Natural killer cell treated with Interleukin-12 subunit alpha and Interleukin-12 subunit beta and Interleukin-15 and Interleukin-18, amount 100 ng/mL, for 72 hours (primary cell): Measurements from ENCODE around the gene FRS3. TPM values are rescaled to one million over a fixed set of nuclear protein-coding genes. Genes with fewer than 3 reads are reported as not detected.
"Not testable (repeated sequence)": the region's sequence is repeated elsewhere in the genome, so short reads cannot be mapped to it uniquely, and the experiment has no call there.

Source experiments
- ATAC-seq, 2 donors: fragments of 150-1000 bp; cut with Tn5 transposase in 1 of 2; sonication (Bioruptor Pico), chemical (Tn5 transposase) in 1 of 2; 2 replicates each; pipeline ENCODE4 v1.10.0; 2021
- DNase-seq: peaks from one replicate; pipeline ENCODE4 v3.0.0; 2022; ENCODE audit warnings: low spot score
- H3K27ac Mint-ChIP-seq, 2 donors: 1 replicate in 1 of 2; 2 replicates in 1 of 2; pipeline ENCODE4 v1.8.0; 2022; ENCODE audit warnings: mixed read lengths in 2 of 2, mild to moderate bottlenecking in 1 of 2, moderate library complexity in 1 of 2
- H3K27me3 Mint-ChIP-seq, 2 donors: 1 replicate in 1 of 2; 2 replicates in 1 of 2; pipeline ENCODE4 v1.8.0; 2022; ENCODE audit warnings: mixed read lengths in 2 of 2
- H3K36me3 Mint-ChIP-seq: one replicate; pipeline ENCODE4 v1.8.0; 2022; ENCODE audit warnings: mixed read lengths
- H3K4me1 Mint-ChIP-seq, 2 donors: 1 replicate in 1 of 2; 2 replicates in 1 of 2; pipeline ENCODE4 v1.8.0; 2022; ENCODE audit warnings: low read depth in 2 of 2, mixed read lengths in 2 of 2, mild to moderate bottlenecking in 1 of 2
- H3K4me3 Mint-ChIP-seq: one replicate; pipeline ENCODE4 v1.8.0; 2022; ENCODE audit warnings: mixed read lengths
- H3K9me3 Mint-ChIP-seq: 2 replicates; pipeline ENCODE4 v1.8.0; 2022; ENCODE audit warnings: mixed read lengths
- total RNA-seq, 2 donors: library from RNA; stranded (reverse); gene quantifications; one replicate each; pipeline ENCODE4 v1.2.3, GENCODE V29; 2022

Gene FRS3
- total RNA-seq, 2 donors from 2014 or later: 7.4 to 9.5 TPM

GRCh38 chr6:41770381-41771057, 9.2 kb downstream of the FRS3 start:
- Mint-ChIP-seq H3K4me3 (no peak overlapping the region), H3K4me1 (peaks cover 0 to 8% of the 10 kb centered on the region in 2 donors), H3K36me3 (peaks cover 4% of the 10 kb centered on the region), H3K27me3 (no peaks in the 10 kb centered on the region), H3K9me3 (no peaks in the 10 kb centered on the region), H3K27ac (no peak overlapping the region)
- DNase-seq (no peak), ATAC-seq (no peak)

DNA sequence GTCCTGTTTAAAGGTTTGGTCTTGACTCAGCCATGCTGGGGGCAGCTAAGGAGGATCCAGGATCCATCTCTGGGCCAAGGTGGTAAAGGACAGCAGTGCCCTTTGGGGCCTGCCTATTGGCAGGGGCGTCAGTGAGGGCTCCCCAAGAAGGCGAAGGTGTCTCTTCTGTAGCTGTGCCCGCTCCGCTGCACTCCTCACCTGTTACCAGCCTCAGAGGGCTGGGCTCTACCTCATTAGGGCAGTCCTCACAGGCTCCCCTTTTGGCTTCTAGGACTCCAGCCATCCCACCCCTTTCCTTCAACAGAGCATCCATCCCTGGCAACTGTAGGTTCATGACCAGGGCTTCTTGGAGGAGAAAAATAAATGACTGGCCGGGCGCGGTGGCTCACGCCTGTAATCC, 10.3 kb downstream of the FRS3 start:
- DNase-seq: no peak
- no peaks in the 10 kb centered on the region for H3K9me3 Mint-ChIP-seq
- H3K27me3 Mint-ChIP-seq: no peaks in the 10 kb centered on the region
- H3K36me3 Mint-ChIP-seq: peaks cover 3% of the 10 kb centered on the region
- peaks cover 0 to 8% of the 10 kb centered on the region in 2 donors for H3K4me1 Mint-ChIP-seq
- ATAC-seq: no peak
- no peak overlapping the region for H3K4me3 Mint-ChIP-seq
- no peak overlapping the region for H3K27ac Mint-ChIP-seq

GRCh38 chr6:41768545-41769308, 11.0 kb downstream of the FRS3 start:
- Mint-ChIP-seq H3K4me1 (peaks cover 0 to 8% of the 10 kb centered on the region in 2 donors), H3K27me3 (no peaks in the 10 kb centered on the region), H3K27ac (no peak overlapping the region), H3K36me3 (no peaks in the 10 kb centered on the region), H3K4me3 (no peak overlapping the region), H3K9me3 (no peaks in the 10 kb centered on the region)
- DNase-seq (no peak), ATAC-seq (peak in 1 of 2 donors; percentile 19)

GRCh38 chr6:41767112-41767833, 12.4 kb downstream of the FRS3 start:
- Mint-ChIP-seq H3K27me3 (no peaks in the 10 kb centered on the region), H3K36me3 (no peaks in the 10 kb centered on the region), H3K4me3 (no peak overlapping the region), H3K9me3 (no peaks in the 10 kb centered on the region), H3K4me1 (peaks cover 0 to 8% of the 10 kb centered on the region in 2 donors), H3K27ac (no peak overlapping the region)
- no peak for DNase-seq
- ATAC-seq: no peak

DNA sequence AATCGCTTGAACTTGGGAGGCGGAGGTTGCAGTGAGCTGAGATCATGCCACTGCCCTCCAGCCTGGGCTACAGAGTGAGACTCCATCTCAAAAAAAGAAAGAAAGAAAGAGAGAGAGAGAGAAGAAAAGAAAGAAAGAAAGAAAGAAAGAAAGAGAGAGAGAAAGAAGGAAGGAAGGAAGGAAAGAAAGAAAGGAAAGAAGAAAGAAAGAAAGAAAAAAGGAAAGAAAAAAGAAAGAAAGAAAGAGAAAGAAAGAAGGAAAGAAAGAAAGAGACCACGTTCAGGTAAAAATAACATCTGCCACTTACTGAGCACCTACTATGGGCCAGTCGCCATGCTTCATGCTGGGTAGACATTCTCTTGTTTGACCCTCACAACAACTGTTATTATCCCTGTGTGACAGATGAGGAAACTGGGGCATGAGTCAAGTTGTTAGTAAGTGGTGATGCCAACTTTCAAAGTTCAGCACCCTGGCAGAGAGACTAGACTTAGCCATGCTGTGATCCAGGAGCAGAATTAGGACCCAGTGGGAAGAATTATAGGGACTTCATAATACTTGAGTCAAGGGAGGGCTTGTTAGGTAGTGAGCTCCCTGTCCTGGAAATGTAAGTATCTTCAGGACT, 13.5 kb downstream of the FRS3 start:
- not testable (repeated sequence) for ATAC-seq, H3K27ac Mint-ChIP-seq, H3K36me3 Mint-ChIP-seq, H3K27me3 Mint-ChIP-seq, H3K9me3 Mint-ChIP-seq, H3K4me1 Mint-ChIP-seq, H3K4me3 Mint-ChIP-seq, DNase-seq

DNA sequence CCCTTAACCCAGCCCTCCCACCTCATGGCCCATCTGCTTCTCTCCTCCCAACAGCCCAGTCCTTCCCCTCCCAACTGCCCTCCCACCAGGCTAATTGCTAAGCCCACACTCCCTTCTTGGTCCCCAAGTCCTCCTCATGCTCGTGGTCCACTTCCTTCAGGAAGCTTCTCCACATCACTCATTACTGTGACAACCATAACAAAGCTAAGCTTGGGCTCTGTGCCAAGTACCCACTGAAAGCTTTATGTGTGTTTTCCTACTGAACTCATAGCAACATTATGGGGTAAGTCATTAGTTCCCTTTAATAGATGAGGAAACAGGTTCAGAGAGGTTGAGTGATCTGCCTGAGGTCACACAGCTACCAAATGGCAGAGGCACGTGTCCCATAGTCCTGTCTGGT, 16.2 kb downstream of the FRS3 start:
- Mint-ChIP-seq H3K27me3 (no peaks in the 10 kb centered on the region), H3K4me1 (peaks cover 0 to 4% of the 10 kb centered on the region in 2 donors), H3K9me3 (no peaks in the 10 kb centered on the region), H3K4me3 (no peak overlapping the region), H3K36me3 (no peaks in the 10 kb centered on the region), H3K27ac (no peak overlapping the region)
- ATAC-seq (no peak), DNase-seq (no peak)

DNA sequence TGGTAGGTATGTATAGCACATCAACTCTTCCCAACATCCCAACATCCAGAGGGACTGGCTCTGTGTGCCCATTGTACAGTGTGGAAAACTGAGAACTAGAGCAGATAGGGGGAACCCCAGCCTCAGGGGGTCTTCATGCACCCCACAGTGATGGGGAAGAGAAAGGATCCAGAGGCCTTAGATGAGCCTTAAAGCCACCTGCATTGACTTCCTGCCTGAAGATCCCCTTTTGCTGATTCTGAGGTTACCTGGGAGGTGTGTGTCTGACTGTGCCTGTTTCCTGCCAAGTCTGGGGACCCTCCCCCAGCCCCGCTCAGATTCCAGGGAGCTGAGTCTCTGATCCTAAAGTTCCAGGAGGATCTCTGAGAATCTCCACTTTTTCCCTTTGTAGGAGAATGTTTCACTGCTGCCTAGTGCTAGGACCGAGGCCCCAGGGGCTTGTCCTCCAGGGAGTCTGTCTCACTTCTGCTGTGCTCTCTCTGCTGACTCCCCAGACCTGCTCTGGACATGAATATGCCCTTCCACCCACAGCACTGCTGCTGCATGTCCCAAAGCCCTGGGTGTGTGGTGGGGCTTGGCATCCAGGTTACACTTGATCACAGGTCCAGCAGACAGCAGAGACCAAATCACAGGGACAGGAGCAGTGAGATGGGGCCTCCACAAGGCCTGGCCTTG, 19.7 kb downstream of the FRS3 start:
- ATAC-seq (peak in 1 of 2 donors; percentile 37), DNase-seq (no peak)
- Mint-ChIP-seq H3K4me3 (no peak overlapping the region), H3K4me1 (no peaks in the 10 kb centered on the region), H3K9me3 (no peaks in the 10 kb centered on the region), H3K36me3 (no peaks in the 10 kb centered on the region), H3K27me3 (peaks cover 0 to 3% of the 10 kb centered on the region in 2 donors), H3K27ac (no peak overlapping the region)

GRCh38 chr6:41759106-41759904, 20.4 kb downstream of the FRS3 start:
- no peaks in the 10 kb centered on the region for H3K4me1 Mint-ChIP-seq
- H3K9me3 Mint-ChIP-seq: no peaks in the 10 kb centered on the region
- H3K27ac Mint-ChIP-seq: no peak overlapping the region
- DNase-seq (no peak), ATAC-seq (peak; percentile 7 to 29)
- peaks cover 0 to 3% of the 10 kb centered on the region in 2 donors for H3K27me3 Mint-ChIP-seq
- no peaks in the 10 kb centered on the region for H3K36me3 Mint-ChIP-seq
- H3K4me3 Mint-ChIP-seq: no peak overlapping the region

DNA sequence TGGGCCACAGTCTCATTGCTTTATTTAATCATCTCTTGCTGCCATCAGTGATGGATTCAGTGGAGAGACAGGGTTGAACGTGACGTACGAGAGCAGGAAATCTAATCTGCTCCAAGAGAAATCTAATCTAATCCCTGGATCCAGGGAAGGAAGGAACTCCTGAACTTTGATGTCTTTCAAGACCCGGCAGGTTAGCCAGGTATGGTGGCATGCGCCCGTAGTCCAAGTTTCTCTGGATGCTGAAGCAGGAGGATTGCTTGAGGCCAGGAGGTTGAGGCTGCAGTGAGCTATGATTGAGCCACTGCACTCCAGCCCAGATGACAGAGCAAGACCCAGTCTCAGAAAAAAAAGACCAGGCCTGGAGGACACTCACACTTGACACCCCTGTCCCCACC, 21.1 kb downstream of the FRS3 start:
- H3K9me3 Mint-ChIP-seq: no peaks in the 10 kb centered on the region
- H3K4me3 Mint-ChIP-seq: no peak overlapping the region
- peaks cover 0 to 3% of the 10 kb centered on the region in 2 donors for H3K27me3 Mint-ChIP-seq
- no peak overlapping the region for H3K27ac Mint-ChIP-seq
- no peak for ATAC-seq
- no peaks in the 10 kb centered on the region for H3K36me3 Mint-ChIP-seq
- DNase-seq: no peak
- H3K4me1 Mint-ChIP-seq: no peaks in the 10 kb centered on the region

DNA sequence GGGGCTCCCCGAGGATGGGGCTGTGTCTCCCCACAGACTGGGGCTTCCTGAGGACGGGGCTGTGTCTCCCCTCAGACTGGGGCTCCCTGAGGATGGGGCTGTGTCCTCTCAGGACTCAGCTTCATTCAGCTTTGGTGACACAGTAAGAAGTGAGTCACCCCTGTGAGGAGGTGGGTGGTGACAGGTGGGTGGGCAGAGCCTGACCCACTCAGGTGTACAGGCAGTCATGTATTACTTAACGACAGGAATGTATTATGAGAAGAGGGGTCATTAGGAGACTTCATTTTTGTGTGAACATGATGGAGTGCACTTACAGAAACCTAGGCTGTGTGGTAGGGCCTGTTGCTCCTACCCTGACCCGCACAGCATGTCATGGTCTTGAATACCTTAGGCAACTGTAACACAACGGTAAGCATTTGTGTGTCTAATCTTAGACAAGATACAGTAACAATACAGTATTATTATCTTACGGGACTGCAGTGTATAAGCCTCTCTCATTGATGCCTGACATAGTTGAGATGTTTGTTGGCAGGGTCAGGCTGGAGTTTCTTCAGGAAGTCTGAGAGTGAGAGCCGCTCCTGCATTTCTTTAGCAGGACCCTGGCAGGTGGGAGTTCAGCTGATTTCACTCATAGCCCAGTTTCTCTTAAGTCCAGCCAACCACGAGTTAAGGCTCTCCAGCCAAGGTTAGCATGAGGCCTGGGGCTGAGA, 21.6 kb downstream of the FRS3 start:
- no peak overlapping the region for H3K4me3 Mint-ChIP-seq
- H3K27ac Mint-ChIP-seq: no peak overlapping the region
- no peaks in the 10 kb centered on the region for H3K9me3 Mint-ChIP-seq
- peaks cover 3 to 4% of the 10 kb centered on the region in 2 donors for H3K27me3 Mint-ChIP-seq
- no peaks in the 10 kb centered on the region for H3K36me3 Mint-ChIP-seq
- no peaks in the 10 kb centered on the region for H3K4me1 Mint-ChIP-seq
- ATAC-seq (no peak), DNase-seq (no peak)

GRCh38 chr6:41757271-41757670, 22.4 kb downstream of the FRS3 start:
- H3K27me3 Mint-ChIP-seq: peaks cover 3 to 5% of the 10 kb centered on the region in 2 donors
- DNase-seq: no peak
- H3K4me1 Mint-ChIP-seq: no peaks in the 10 kb centered on the region
- no peak overlapping the region for H3K27ac Mint-ChIP-seq
- no peak for ATAC-seq
- H3K4me3 Mint-ChIP-seq: no peak overlapping the region
- H3K36me3 Mint-ChIP-seq: no peaks in the 10 kb centered on the region
- no peaks in the 10 kb centered on the region for H3K9me3 Mint-ChIP-seq

- Mint-ChIP-seq H3K4me1 (no peaks in the 10 kb centered on the region), H3K27me3 (peaks cover 3 to 5% of the 10 kb centered on the region in 2 donors), H3K4me3 (no peak overlapping the region), H3K36me3 (no peaks in the 10 kb centered on the region), H3K9me3 (no peaks in the 10 kb centered on the region), H3K27ac (no peak overlapping the region)
- ATAC-seq (no peak), DNase-seq (no peak)
These were observed 23.3 kb downstream of the FRS3 start for GRCh38 chr6:41756354-41756753.
